HepG2 (cell line): ENCODE data around the gene MRPS35. TPM values are rescaled to one million over a fixed set of nuclear protein-coding genes. Genes with fewer than 3 reads are reported as not detected.

ENCODE experiments used
- ATAC-seq: fragments of 200-7000 bp; cut with Tn5 transposase; 3 replicates; pipeline ENCODE4 v1.9.1; 2020; ENCODE audit warnings: mild to moderate bottlenecking, moderate library complexity
- BruUV-seq: library from RNA; stranded (reverse); fragments of 400-500 nt; replicated peaks from 2 replicates; lab custom pipeline; 2021; lab: Mats Ljungman, UMichigan
- CTCF ChIA-PET: fragments of 300-600 bp; formaldehyde crosslinking; extraction: SDS; loops from one replicate; lab custom pipeline; 2021; ENCODE audit warnings: low total read pairs, inconsistent platforms, low intra/inter-chr PET ratio; lab: Yijun Ruan, JAX
- POLR2A ChIA-PET: fragments of 350-600 bp; sonication (Branson Sonifier 250); formaldehyde crosslinking; loops from one replicate; lab custom pipeline; 2020; ENCODE audit warnings: antibody characterized with exemption, inconsistent platforms; lab: Yijun Ruan, JAX
- DNase-seq: peaks from one replicate; pipeline ENCODE4 v3.0.0-alpha.2; 2015; ENCODE audit warnings: low spot score
- FAIRE-seq: peaks from 3 replicates; lab custom pipeline; 2011; peaks lifted over from hg19 to GRCh38; lab: Jason Lieb, UNC
- H2AFZ ChIP-seq: one replicate; pipeline ENCODE4 v1.6.1; 2011; ENCODE audit warnings: low read length, inconsistent platforms
- H3K27ac ChIP-seq: fragments of 300-600 bp; 3 replicates; pipeline ENCODE4 v1.8.0; 2011; ENCODE audit warnings: mixed run types, mild to moderate bottlenecking, mixed read lengths, low read length, inconsistent platforms; ENCODE audit not compliant: insufficient read depth; ENCODE audit errors: extremely low read length
- H3K27me3 ChIP-seq, 2 experiments: fragments of 200-600 bp in 1 of 2; 2 replicates in 1 of 2; 3 replicates in 1 of 2; pipeline versions ENCODE4 v1.6.0 to v1.8.0; 2011; ENCODE audit warnings: low read length in 2 of 2, mild to moderate bottlenecking in 2 of 2, moderate library complexity in 2 of 2, inconsistent platforms in 1 of 2; ENCODE audit not compliant: insufficient read depth in 2 of 2, control insufficient read depth in 1 of 2
- H3K36me3 ChIP-seq, 2 experiments: fragments of 200-600 bp in 1 of 2; replicated peaks in 1 of 2; 2 replicates in 1 of 2; 3 replicates in 1 of 2; pipeline versions ENCODE4 v1.5.1 to v1.8.0; 2011; ENCODE audit warnings: low read length in 2 of 2, inconsistent platforms in 1 of 2; ENCODE audit not compliant: insufficient read depth in 2 of 2, control insufficient read depth in 1 of 2
- H3K4me1 ChIP-seq: 2 replicates; pipeline ENCODE4 v1.5.1; 2012; ENCODE audit warnings: low read length, inconsistent platforms; ENCODE audit not compliant: insufficient read depth
- H3K4me2 ChIP-seq: 2 replicates; pipeline ENCODE4 v1.6.0; 2011; ENCODE audit warnings: low read depth, low read length, inconsistent platforms
- H3K4me3 ChIP-seq, 3 experiments: fragments of 200-600 bp in 1 of 3; sonication (generic), shearing (Covaris generic) in 1 of 3; replicated peaks in 1 of 3; 2 replicates each; pipeline ENCODE4 v1.5.1; 2011 to 2016; ENCODE audit warnings: low read length in 3 of 3, inconsistent platforms in 2 of 3, low read depth in 2 of 3, mild to moderate bottlenecking in 2 of 3, control low read depth in 1 of 3, mixed read lengths in 1 of 3; ENCODE audit not compliant: insufficient read depth in 1 of 3
- H3K79me2 ChIP-seq: one replicate; pipeline ENCODE4 v1.6.1; 2011; ENCODE audit warnings: low read length, inconsistent platforms; ENCODE audit not compliant: insufficient read depth
- H3K9ac ChIP-seq: 2 replicates; pipeline ENCODE4 v1.6.0; 2011; ENCODE audit warnings: mild to moderate bottlenecking, low read depth, low read length, inconsistent platforms; ENCODE audit not compliant: insufficient read depth
- H3K9me3 ChIP-seq: 2 replicates; pipeline ENCODE4 v1.5.1; 2012; ENCODE audit warnings: mild to moderate bottlenecking, low read length
- H4K20me1 ChIP-seq: 2 replicates; pipeline ENCODE4 v1.6.0; 2011; ENCODE audit warnings: inconsistent platforms, mild to moderate bottlenecking, low read length, moderate library complexity; ENCODE audit not compliant: insufficient read depth
- CC2D1A ChIP-seq: sonication (generic); formaldehyde crosslinking; IDR thresholded peaks from 2 replicates; pipeline ENCODE4 v1.8.1; 2023; ENCODE audit warnings: mild to moderate bottlenecking, missing genetic modification reagents
- TFE3 ChIP-seq: IDR thresholded peaks from 2 replicates; pipeline ENCODE4 v1.6.1; 2016
- TOPORS ChIP-seq: sonication (generic); formaldehyde crosslinking; IDR thresholded peaks from 2 replicates; pipeline ENCODE4 v1.8.0; 2023; ENCODE audit warnings: mild to moderate bottlenecking, missing genetic modification reagents
- ZBTB1 ChIP-seq: sonication (generic); formaldehyde crosslinking; IDR thresholded peaks from 2 replicates; pipeline ENCODE4 v1.4.0; 2020; ENCODE audit warnings: missing genetic modification reagents, borderline replicate concordance
- ZFAT ChIP-seq: sonication (generic); formaldehyde crosslinking; conservative IDR thresholded peaks from 2 replicates; pipeline ENCODE4 v1.8.1; 2023; ENCODE audit warnings: missing genetic modification reagents, inconsistent platforms
- ZNF597 ChIP-seq: sonication (generic); formaldehyde crosslinking; IDR thresholded peaks from 2 replicates; pipeline ENCODE4 v1.5.0; 2020; ENCODE audit warnings: missing genetic modification reagents
- WGBS: methylation state at CpG from one replicate; pipeline ENCODE4 v1.1.6; 2017; ENCODE audit warnings: low lambda C conversion rate; 5-methylcytosine and 5-hydroxymethylcytosine counted together
- in situ Hi-C: cut with HindIII; loops from 2 replicates; pipeline ENCODE4 v1.10.0; 2017; ENCODE audit warnings: low pct_unique_long_range_greater_than_20kb; ENCODE audit not compliant: extremely low pct_ligation_motif_present
- intact Hi-C: fragments of 100-400 bp; cut with micrococcal nuclease; formaldehyde crosslinking; loops from one replicate; pipeline ENCODE4 v1.10.0; 2022; ENCODE audit not compliant: unreplicated experiment
- polyA plus RNA-seq, 8 experiments: library from polyadenylated mRNA; depleted of rRNA in 3 of 8; stranded (reverse) in 7 of 8; unstranded in 1 of 8; fragments of >200 nt; fragmentation: Illumina TruSeq in 4 of 8; extraction: Trizol in 4 of 8; gene quantifications; 2 replicates each; pipeline versions ENCODE4 v1.2.1 to v1.2.3, GENCODE V29; 2011 to 2016; ENCODE audit warnings: low read depth in 4 of 8, missing spikeins in 1 of 8, mixed read lengths in 1 of 8; ENCODE audit not compliant: insufficient read depth in 1 of 8
- total RNA-seq, 5 experiments: library from RNA; depleted of rRNA; stranded (reverse); fragments of >200 nt; fragmentation: Illumina TruSeq; extraction: Trizol; gene quantifications; 2 replicates each; pipeline ENCODE4 v1.2.3, GENCODE V29; 2016; ENCODE audit warnings: low read depth in 1 of 5
- TF ChIP-seq, protein P1 (sequence below), 2 experiments: sonication (generic) in 1 of 2; formaldehyde crosslinking in 1 of 2; IDR thresholded peaks; 2 replicates each; pipeline versions ENCODE4 v1.4.0 to v1.6.1; 2018 to 2020; ENCODE audit warnings: missing genetic modification reagents in 2 of 2, borderline replicate concordance in 1 of 2, low read depth in 1 of 2, mild to moderate bottlenecking in 1 of 2, missing biosample characterization in 1 of 2
- TF ChIP-seq, protein P2 (sequence below): sonication (generic); formaldehyde crosslinking; IDR thresholded peaks from 2 replicates; pipeline ENCODE4 v1.4.0; 2020; ENCODE audit warnings: missing genetic modification reagents

The MRPS35 gene
- total and polyA plus RNA-seq, 2 of the 13 experiments (the other 11 are each of a cell fraction or from before 2014, with no cell fraction given): 63.4 to 104 TPM

GRCh38 chr12:27762757-27763156 is 52.1 kb downstream of the MRPS35 start:
- FAIRE-seq (no peak), ATAC-seq (no peak), DNase-seq (no peak)
- Histone ChIP-seq H3K79me2 (no peaks in the 10 kb centered on the region), H3K27ac (no peak overlapping the region), H4K20me1 (no peaks in the 10 kb centered on the region), H3K9ac (no peak overlapping the region), H3K9me3 (no peaks in the 10 kb centered on the region), H3K27me3 (no peaks in the 10 kb centered on the region), H3K4me1 (peaks cover 27% of the 10 kb centered on the region), H3K4me3 (no peak overlapping the region), H3K36me3 (no peaks in the 10 kb centered on the region), H3K4me2 (no peak overlapping the region), H2AFZ (no peak overlapping the region)
- no TSS peak for BruUV-seq
- CTCF ChIA-PET: no interaction called here
- POLR2A ChIA-PET: no interaction called here
- no peak for TF ChIP-seq ZBTB1
- TF ChIP-seq, protein P1, sequence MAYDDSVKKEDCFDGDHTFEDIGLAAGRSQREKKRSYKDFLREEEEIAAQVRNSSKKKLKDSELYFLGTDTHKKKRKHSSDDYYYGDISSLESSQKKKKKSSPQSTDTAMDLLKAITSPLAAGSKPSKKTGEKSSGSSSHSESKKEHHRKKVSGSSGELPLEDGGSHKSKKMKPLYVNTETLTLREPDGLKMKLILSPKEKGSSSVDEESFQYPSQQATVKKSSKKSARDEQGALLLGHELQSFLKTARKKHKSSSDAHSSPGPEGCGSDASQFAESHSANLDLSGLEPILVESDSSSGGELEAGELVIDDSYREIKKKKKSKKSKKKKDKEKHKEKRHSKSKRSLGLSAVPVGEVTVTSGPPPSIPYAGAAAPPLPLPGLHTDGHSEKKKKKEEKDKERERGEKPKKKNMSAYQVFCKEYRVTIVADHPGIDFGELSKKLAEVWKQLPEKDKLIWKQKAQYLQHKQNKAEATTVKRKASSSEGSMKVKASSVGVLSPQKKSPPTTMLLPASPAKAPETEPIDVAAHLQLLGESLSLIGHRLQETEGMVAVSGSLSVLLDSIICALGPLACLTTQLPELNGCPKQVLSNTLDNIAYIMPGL (CRISPR knock-in tag; IDR thresholded peaks at IDR 0.05; ENCODE audit: borderline replicate concordance in 1 of 2, low read depth in 1 of 2): no peak
- no peak for TF ChIP-seq CC2D1A (CRISPR knock-in tag)
- TF ChIP-seq TFE3 (CRISPR knock-in tag): no peak
- TF ChIP-seq, protein P2, sequence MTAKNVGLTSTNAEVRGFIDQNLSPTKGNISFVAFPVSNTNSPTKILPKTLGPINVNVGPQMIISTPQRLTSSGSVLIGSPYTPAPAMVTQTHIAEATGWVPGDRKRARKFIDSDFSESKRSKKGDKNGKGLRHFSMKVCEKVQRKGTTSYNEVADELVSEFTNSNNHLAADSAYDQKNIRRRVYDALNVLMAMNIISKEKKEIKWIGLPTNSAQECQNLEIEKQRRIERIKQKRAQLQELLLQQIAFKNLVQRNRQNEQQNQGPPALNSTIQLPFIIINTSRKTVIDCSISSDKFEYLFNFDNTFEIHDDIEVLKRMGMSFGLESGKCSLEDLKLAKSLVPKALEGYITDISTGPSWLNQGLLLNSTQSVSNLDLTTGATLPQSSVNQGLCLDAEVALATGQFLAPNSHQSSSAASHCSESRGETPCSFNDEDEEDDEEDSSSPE (CRISPR knock-in tag): no peak
- TF ChIP-seq ZNF597: no peak
- no peak for TF ChIP-seq ZFAT
- no peak for TF ChIP-seq TOPORS (CRISPR knock-in tag)
- in situ Hi-C loops: no loop called here
- intact Hi-C loops: no loop called here
- WGBS: 93% methylated on average over 2 of the region's 2 CpGs
